Upper lobe of left lung (tissue), 6 donors: ENCODE measurements around the gene CNOT3. TPM values are rescaled to one million over a fixed set of nuclear protein-coding genes. Genes with fewer than 3 reads are reported as not detected.

Experiments
- ATAC-seq, 2 donors: fragments of 200-7000 bp; cut with Tn5 transposase; one replicate each; pipeline ENCODE4 v1.9.1; 2022; ENCODE audit warnings: mild to moderate bottlenecking in 2 of 2, moderate library complexity in 2 of 2; ENCODE audit not compliant: low FRiP score in 2 of 2
- DNase-seq, 2 donors: peaks; one replicate each; pipeline ENCODE4 v3.0.0-alpha.2; 2019 to 2020
- H3K27ac ChIP-seq, 4 donors: fragments of 200-600 bp; sonication (generic); one replicate each; pipeline ENCODE4 v1.5.1; 2016 to 2019
- H3K27me3 ChIP-seq, 4 donors: fragments of 200-600 bp; sonication (generic); one replicate each; pipeline ENCODE4 v1.5.1; 2017 to 2019
- H3K36me3 ChIP-seq, 4 donors: fragments of 200-600 bp; sonication (generic); one replicate each; pipeline ENCODE4 v1.5.1; 2016 to 2019
- H3K4me1 ChIP-seq, 4 donors: fragments of 200-600 bp; sonication (generic); one replicate each; pipeline ENCODE4 v1.5.1; 2018 to 2019
- H3K4me3 ChIP-seq, 4 donors: fragments of 200-600 bp; sonication (generic); one replicate each; pipeline ENCODE4 v1.5.1; 2017 to 2019; ENCODE audit warnings: mild to moderate bottlenecking in 2 of 4, moderate library complexity in 1 of 4
- H3K9me3 ChIP-seq, 4 donors: fragments of 200-600 bp; sonication (generic); one replicate each; pipeline ENCODE4 v1.5.1; 2018 to 2019
- CTCF ChIP-seq, 6 experiments: fragments of 450-650 bp in 4 of 6; fragments of 200-600 bp in 2 of 6; sonication (generic) in 2 of 6; IDR thresholded peaks; one replicate each; pipeline ENCODE4 v1.5.1; 2016 to 2019; ENCODE audit warnings: antibody characterized with exemption in 6 of 6
- EP300 ChIP-seq, 4 donors: sonication (generic); formaldehyde crosslinking; IDR thresholded peaks; one replicate each; pipeline ENCODE4 v1.5.1; 2017; ENCODE audit warnings: antibody characterized with exemption in 4 of 4, control low read depth in 2 of 4
- POLR2A ChIP-seq, 4 donors: fragments of 450-650 bp; IDR thresholded peaks; one replicate each; pipeline ENCODE4 v1.5.1; 2016 to 2017; ENCODE audit warnings: antibody characterized with exemption in 4 of 4, mild to moderate bottlenecking in 2 of 4
- POLR2AphosphoS5 ChIP-seq, 2 donors: sonication (generic); formaldehyde crosslinking; IDR thresholded peaks; one replicate each; pipeline ENCODE4 v1.5.1; 2017; ENCODE audit warnings: antibody characterized with exemption in 2 of 2
- WGBS, 2 donors: methylation state at CpG; one replicate each; pipeline ENCODE4 v1.1.5; 2017 to 2018; 5-methylcytosine and 5-hydroxymethylcytosine counted together
- total RNA-seq, 6 donors: library from RNA; depleted of rRNA in 4 of 6; stranded (reverse); fragments of >200 nt in 4 of 6; gene quantifications; one replicate each; pipeline versions ENCODE4 v1.1.0 to v1.2.1, GENCODE V29; 2016 to 2021
- donor health status: DM: no; HTN: no; CAD: no; lungs with moderate emphysema.
- donor health status: DM: no; HTN: yes; CAD: no; lungs with severe emphysema.

CNOT3 gene
- total RNA-seq, 6 donors from 2014 or later = 18.8 to 65.0 (median 36.6) TPM

DNA sequence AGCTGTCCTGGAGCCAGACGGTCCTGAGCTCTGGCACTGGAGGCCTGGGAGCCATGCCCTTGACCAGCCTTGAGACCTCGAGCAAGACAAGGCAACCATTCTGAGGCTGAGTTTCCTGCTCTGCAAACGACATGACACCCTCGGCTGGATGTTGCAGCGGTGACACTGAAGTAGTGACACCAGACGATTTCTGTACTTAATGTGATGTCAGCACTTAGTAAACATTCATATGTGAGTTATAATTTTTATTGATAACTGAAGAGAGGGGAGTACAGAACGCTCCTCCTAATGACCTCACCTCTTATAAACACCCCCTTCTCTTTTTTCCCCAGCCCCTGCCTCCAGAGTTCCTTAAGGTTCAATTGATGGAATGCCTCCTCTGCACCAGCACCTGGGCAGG, 29.1 kb upstream of the CNOT3 start:
- H3K36me3 ChIP-seq = peaks cover 30 to 59% (median 54%) of the 10 kb centered on the region in 4 donors
- no peaks in the 10 kb centered on the region for H3K9me3 ChIP-seq
- H3K27ac ChIP-seq = no peak overlapping the region

GRCh38 chr19:54109651-54110050, 27.9 kb upstream of the CNOT3 start:
- H3K27ac ChIP-seq = no peak overlapping the region
- no peak for DNase-seq
- no peak overlapping the region for H3K4me3 ChIP-seq
- H3K4me1 ChIP-seq = peaks cover 9 to 11% (median 10%) of the 10 kb centered on the region in 4 donors
- no peaks in the 10 kb centered on the region for H3K9me3 ChIP-seq
- 77 to 83% methylated on average over 6 of the region's 6 CpGs for WGBS, 2 donors
- TF ChIP-seq POLR2A (IDR thresholded peaks at IDR 0.05) = no peak
- TF ChIP-seq CTCF (IDR thresholded peaks at IDR 0.05) = no peak
- no peak for TF ChIP-seq POLR2AphosphoS5 (IDR thresholded peaks at IDR 0.05)
- no peaks in the 10 kb centered on the region for H3K27me3 ChIP-seq
- no peak for ATAC-seq
- peaks cover 30 to 59% (median 54%) of the 10 kb centered on the region in 4 donors for H3K36me3 ChIP-seq

More for the DNA sequence above, 29.1 kb upstream of the CNOT3 start:
- no peaks in the 10 kb centered on the region for H3K27me3 ChIP-seq
- no peak overlapping the region for H3K4me3 ChIP-seq
- H3K4me1 ChIP-seq = peaks cover 3 to 10% (median 6%) of the 10 kb centered on the region in 4 donors
- ATAC-seq (no peak), DNase-seq (no peak)
- WGBS, 2 donors = 87 to 88% methylated on average over 6 to 7 of the region's 7 CpGs
- TF ChIP-seq CTCF (IDR thresholded peaks at IDR 0.05) (no peak), POLR2A (IDR thresholded peaks at IDR 0.05) (no peak), POLR2AphosphoS5 (IDR thresholded peaks at IDR 0.05) (no peak), EP300 (IDR thresholded peaks at IDR 0.05) (no peak)

- ATAC-seq (peak; percentile 35 to 60), DNase-seq (peak; percentile 72 to 85)
- TF ChIP-seq POLR2A (IDR thresholded peaks at IDR 0.05) = no peak
- TF ChIP-seq CTCF (IDR thresholded peaks at IDR 0.05) = no peak
- TF ChIP-seq EP300 (IDR thresholded peaks at IDR 0.05) = no peak
- TF ChIP-seq POLR2AphosphoS5 (IDR thresholded peaks at IDR 0.05) = no peak
- Histone ChIP-seq H3K27ac (peak overlapping the region in 3 of 4 donors; percentile 89 to 96 (median 90)), H3K4me3 (peak overlapping the region; percentile 75 to 99 (median 87)), H3K36me3 (peaks cover 10 to 31% (median 20%) of the 10 kb centered on the region in 4 donors), H3K4me1 (peaks cover 24 to 31% (median 25%) of the 10 kb centered on the region in 4 donors), H3K27me3 (no peaks in the 10 kb centered on the region), H3K9me3 (no peaks in the 10 kb centered on the region)
- 20 to 26% methylated on average over 24 to 28 of the region's 28 CpGs for WGBS, 2 donors
These were observed 23.0 kb upstream of the CNOT3 start for GRCh38 chr19:54114340-54115108.

- Histone ChIP-seq H3K27ac (peak within 1 kb of the TSS; percentile 84 to 96 (median 90)), H3K36me3 (peaks cover 5 to 31% (median 21%) of the 10 kb centered on the region in 4 donors), H3K4me3 (peak within 1 kb of the TSS; percentile 75 to 99 (median 87)), H3K9me3 (no peaks in the 10 kb centered on the region), H3K4me1 (peaks cover 24 to 31% (median 25%) of the 10 kb centered on the region in 4 donors), H3K27me3 (no peaks in the 10 kb centered on the region)
- peak; percentile 88 to 96 for DNase-seq
- ATAC-seq = peak; percentile 96 to 97
- WGBS, 2 donors = 1% methylated on average over 57 to 60 of the region's 60 CpGs
- peak; percentile 97 for TF ChIP-seq POLR2AphosphoS5 (IDR thresholded peaks at IDR 0.05)
- peak in 1 of 6 experiments; percentile 5 for TF ChIP-seq CTCF (IDR thresholded peaks at IDR 0.05)
- peak in 3 of 4 donors; percentile 47 to 82 (median 53) for TF ChIP-seq POLR2A (IDR thresholded peaks at IDR 0.05)
- TF ChIP-seq EP300 (IDR thresholded peaks at IDR 0.05) = peak in 1 of 4 donors; percentile 59
These were observed 22.2 kb upstream of the CNOT3 start, which contains the start of the genes PRPF31 and TFPT for GRCh38 chr19:54115109-54116063. Gene PRPF31 (plus strand): TSS chr19:54115754. CDS start chr19:54118279, 2,525 bp downstream. Gene TFPT (minus strand): TSS chr19:54115657. CDS start chr19:54115269, 388 bp downstream.
